Measurements from ENCODE around the gene CLSTN2. TPM values are rescaled to one million over a fixed set of nuclear protein-coding genes. Genes with fewer than 3 reads are reported as not detected.

The CLSTN2 gene
- total RNA-seq, 1 experiment from 2014 or later, result 0.68 TPM

GRCh38 chr3:140343211-140344081 is 408.5 kb downstream of the CLSTN2 start:
- no peak overlapping the region for H4K91ac ChIP-seq (ENCODE audit: insufficient read length, low read depth, low read length)
- H4K20me1 ChIP-seq (ENCODE audit: control insufficient read depth, insufficient read depth, insufficient read length), result no peaks in the 10 kb centered on the region
- H2BK15ac ChIP-seq (ENCODE audit: low read depth, low read length), result no peak overlapping the region
- H2BK12ac ChIP-seq (ENCODE audit: insufficient read length, low read depth, low read length), result no peak overlapping the region
- H2AFZ ChIP-seq (ENCODE audit: low read length), result no peak overlapping the region
- no peak for TF ChIP-seq CTCF (conservative IDR thresholded peaks at IDR 0.05)
- H3K18ac ChIP-seq (ENCODE audit: insufficient read length, low read depth, low read length), result no peak overlapping the region
- H3K27me3 ChIP-seq (ENCODE audit: insufficient read depth, low read length), result no peaks in the 10 kb centered on the region
- no peak overlapping the region for H2BK20ac ChIP-seq (ENCODE audit: low read depth, low read length, poor library complexity, severe bottlenecking)
- Mint-ChIP-seq H3K36me3 (ENCODE audit: insufficient read depth in 1 of 3, low read depth in 3 of 3) (peaks cover 0 to 4% (median 0%) of the 10 kb centered on the region in 3 experiments; a peak in 1 of 7 replicates), H3K27me3 (ENCODE audit: low read depth) (peaks cover 1% of the 10 kb centered on the region), H3K4me3 (no peak overlapping the region; a peak in 1 of 5 replicates), H3K4me1 (peaks cover 38 to 54% of the 10 kb centered on the region in 2 experiments), H3K27ac (peak overlapping the region in 2 of 3 experiments; percentile 61 to 90; a peak in 4 of 7 replicates), H3K9me3 (no peaks in the 10 kb centered on the region)
- H3K56ac ChIP-seq (ENCODE audit: insufficient read length, low read depth, low read length), result no peak overlapping the region
- no peak overlapping the region for H3K23ac ChIP-seq (ENCODE audit: insufficient read length, low read depth, low read length)
- no peak overlapping the region for H2BK5ac ChIP-seq (ENCODE audit: insufficient read length, low read length)
- no peaks in the 10 kb centered on the region for H3K79me1 ChIP-seq (ENCODE audit: insufficient read depth, low read depth, low read length, poor library complexity, severe bottlenecking)
- no peaks in the 10 kb centered on the region for H3K9me3 ChIP-seq (ENCODE audit: control insufficient read depth, low read depth, low read length)
- H3K9ac ChIP-seq (ENCODE audit: extremely low read depth, insufficient read length, low read length), result no peak overlapping the region
- no peak overlapping the region for H3K14ac ChIP-seq (ENCODE audit: insufficient read depth, low read length)
- H3K4me2 ChIP-seq (ENCODE audit: insufficient read depth, insufficient read length, low read length), result no peak overlapping the region
- DNase-seq, result no peak
- no peaks in the 10 kb centered on the region for H3K79me2 ChIP-seq (ENCODE audit: insufficient read depth, low read length)
- H3T11ph ChIP-seq (ENCODE audit: low read length), result no peak overlapping the region
- H2BK120ac ChIP-seq (ENCODE audit: low read depth, low read length, poor library complexity, severe bottlenecking), result no peak overlapping the region
- H3K4ac ChIP-seq (ENCODE audit: low read depth, low read length), result no peak overlapping the region
- no peak overlapping the region for H2AK5ac ChIP-seq (ENCODE audit: insufficient read length, low read length)
- no peak overlapping the region for H4K8ac ChIP-seq (replicated peaks; ENCODE audit: insufficient read length, low read depth, low read length)
- H4K5ac ChIP-seq (ENCODE audit: insufficient read length, low read depth, low read length), result no peak overlapping the region
- peaks cover 17% of the 10 kb centered on the region for H3K4me1 ChIP-seq (ENCODE audit: insufficient read depth, low read length)
- WGBS (ENCODE audit: extremely low coverage, insufficient read length, low lambda C conversion rate), result no CpG with 5 or more reads among the region's 8 CpGs
- no peaks in the 10 kb centered on the region for H3K23me2 ChIP-seq (ENCODE audit: insufficient read length, low read depth, low read length, poor library complexity, severe bottlenecking)
- H3K27ac ChIP-seq (ENCODE audit: insufficient read length, low read depth, low read length), result no peak overlapping the region

Measured in H9 (cell line).